Measurements from ENCODE around the gene ANXA7.
"Not testable (repeated sequence)": the region's sequence is repeated elsewhere in the genome, so short reads cannot be mapped to it uniquely, and the experiment has no call there.

Gene ANXA7

GRCh38 chr10:73408061-73408460 is 5.8 kb downstream of the ANXA7 start:
- no peak for DNase-seq (ENCODE audit: low read depth, low spot score)

DNA sequence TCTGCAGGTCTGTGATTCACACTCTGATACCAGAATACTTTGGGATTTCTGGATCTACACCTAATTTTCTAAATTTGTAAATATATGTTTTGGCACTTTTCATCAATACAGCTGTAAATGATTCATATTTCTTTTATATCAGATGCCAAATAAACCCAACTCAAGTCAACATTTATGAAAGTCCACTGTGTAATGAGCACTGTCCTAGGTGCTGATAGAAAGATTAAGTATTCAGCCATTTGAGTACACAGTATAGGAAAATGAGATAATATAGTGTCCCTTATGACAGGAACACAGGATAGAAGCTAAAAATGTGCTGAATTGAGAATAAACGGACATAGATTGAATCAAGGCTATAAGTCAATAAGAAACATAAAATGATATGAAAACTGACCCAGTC is 6.4 kb downstream of the ANXA7 start:
- DNase-seq (ENCODE audit: low read depth, low spot score), result no peak

GRCh38 chr10:73406846-73407245 is 7.0 kb downstream of the ANXA7 start:
- DNase-seq (ENCODE audit: low read depth, low spot score), result no peak

DNA sequence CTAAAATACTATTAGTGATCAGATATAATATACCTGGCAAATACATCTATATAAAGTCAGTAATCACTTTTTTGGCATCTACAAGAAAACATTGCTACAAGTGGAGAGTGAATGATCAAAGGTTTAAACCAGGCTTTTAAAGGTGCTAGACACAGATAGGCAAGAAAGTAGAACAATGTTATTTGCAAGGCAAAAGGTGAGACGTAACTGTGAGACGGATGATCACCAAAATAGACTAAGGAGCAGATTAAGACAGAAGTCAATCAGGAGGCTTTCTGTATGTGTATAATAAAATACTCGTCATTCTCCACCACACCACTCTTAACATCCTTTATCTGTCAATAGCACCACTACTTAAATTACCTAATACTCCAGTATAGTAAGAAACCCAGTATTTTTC is 8.3 kb downstream of the ANXA7 start:
- DNase-seq (ENCODE audit: low read depth, low spot score), result no peak

DNA sequence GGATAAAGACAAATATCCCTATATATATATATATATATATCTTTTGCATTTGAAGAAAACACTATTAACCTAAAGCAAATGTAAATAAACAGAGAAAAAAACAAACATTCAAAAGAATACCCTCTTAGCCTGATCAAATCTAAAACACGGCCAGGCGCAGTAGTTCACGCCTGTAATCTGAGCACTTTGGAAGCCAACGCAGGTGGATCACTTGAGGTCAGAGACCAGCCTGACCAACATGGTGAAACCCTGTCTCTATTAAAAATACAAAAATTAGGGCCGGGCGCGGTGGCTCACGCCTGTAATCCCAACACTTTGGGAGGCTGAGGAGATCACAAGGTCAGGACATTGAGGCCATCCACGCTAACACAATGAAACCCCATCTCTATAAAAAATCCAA is 9.2 kb downstream of the ANXA7 start:
- DNase-seq (ENCODE audit: low read depth, low spot score), result no peak

DNA sequence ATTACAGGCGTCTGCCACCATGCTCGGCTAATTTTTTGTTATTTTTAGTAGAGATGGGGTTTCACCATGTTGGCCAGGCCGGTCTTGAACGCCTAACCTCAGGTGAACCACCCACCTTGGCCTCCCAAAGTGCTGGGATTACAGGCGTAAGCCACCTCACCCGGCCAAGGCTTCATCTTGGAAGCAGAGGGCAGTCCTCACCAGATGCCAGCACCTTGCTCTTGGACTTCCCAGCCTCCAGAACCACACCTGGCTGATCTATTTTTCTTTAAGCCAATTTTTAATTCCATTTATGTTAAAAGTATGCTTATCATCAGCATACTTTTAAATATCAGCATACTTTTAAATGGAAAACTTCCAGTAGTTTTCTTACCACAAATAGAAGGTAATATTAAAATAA is 12.2 kb downstream of the ANXA7 start:
- no peak for DNase-seq (ENCODE audit: low read depth, low spot score)

GRCh38 chr10:73399063-73399462 is 14.8 kb downstream of the ANXA7 start:
- DNase-seq (ENCODE audit: low read depth, low spot score), result no peak

DNA sequence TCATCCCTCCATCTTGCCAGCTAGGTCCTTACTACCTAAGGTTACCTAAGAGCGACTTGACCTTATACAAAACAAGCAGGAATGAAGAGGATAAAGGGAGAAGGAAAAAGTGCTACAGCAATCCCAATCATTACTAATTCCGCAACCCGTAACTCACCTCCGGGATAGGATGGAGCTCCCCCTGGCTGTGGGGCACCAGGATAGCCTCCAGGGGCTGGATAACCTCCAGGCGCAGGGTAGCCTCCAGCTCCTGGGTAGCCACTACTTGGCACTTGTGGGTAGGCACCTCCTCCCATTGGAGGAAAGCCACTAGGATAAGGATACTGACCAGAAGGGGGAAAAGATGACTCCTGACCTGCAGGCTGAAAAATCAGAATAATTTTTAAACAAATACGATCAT is 15.8 kb downstream of the ANXA7 start:
- peak; percentile 22 for DNase-seq (ENCODE audit: low read depth, low spot score)

DNA sequence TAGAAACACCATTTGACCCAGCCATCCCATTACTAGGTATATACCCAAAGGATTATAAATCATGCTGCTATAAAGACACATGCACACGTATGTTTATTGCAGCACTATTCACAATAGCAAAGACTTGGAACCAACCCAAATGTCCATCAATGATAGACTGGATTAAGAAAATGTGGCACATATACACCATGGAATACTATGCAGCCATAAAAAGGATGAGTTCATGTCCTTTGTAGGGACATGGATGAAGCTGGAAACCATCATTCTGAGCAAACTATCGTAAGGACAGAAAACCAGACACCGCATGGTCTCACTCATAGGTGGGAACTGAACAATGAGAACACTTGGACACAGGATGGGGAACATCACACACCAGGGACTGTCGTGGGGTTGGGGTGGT is 19.5 kb downstream of the ANXA7 start:
- DNase-seq (ENCODE audit: low read depth, low spot score), result not testable (repeated sequence)

DNA sequence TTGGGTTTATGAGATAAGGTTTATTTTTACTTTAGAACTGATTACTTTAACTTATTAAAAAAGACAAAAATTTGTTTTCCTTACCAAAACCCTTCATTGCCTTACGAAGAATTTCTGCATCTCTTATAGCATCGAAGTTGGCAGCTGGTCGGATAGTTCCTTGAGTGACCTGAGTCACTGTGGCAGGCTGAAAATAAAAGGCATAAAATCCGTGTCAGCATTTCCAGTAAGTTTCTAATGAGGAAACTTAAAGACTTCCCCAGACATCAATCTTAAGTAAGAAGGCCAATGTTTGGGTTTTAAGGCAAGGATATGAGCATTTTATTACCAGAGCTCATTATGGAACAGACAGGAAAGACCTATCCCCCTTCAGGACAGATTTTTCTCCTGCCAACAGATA is 25.6 kb downstream of the ANXA7 start:
- no peak for DNase-seq (ENCODE audit: low read depth, low spot score)

DNA sequence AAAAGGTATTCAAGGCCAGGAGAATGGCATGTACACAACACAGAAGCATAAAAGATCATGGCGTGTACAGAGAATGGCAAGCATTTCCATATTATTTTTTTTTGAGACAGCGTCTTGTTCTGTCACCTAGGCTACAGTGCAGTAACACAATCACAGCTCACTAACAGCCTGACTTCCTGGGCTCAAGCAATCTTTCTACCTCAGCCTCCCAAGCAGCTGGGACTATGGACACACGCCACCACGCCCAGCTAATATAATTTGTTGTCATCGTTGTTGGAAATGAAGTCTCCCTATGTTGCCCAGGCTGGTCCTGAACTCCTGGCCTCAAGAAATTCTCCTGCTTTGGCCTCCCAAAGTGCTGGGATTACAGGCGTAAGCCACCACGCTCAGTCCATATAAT is 27.3 kb downstream of the ANXA7 start:
- no peak for DNase-seq (ENCODE audit: low read depth, low spot score)

DNA sequence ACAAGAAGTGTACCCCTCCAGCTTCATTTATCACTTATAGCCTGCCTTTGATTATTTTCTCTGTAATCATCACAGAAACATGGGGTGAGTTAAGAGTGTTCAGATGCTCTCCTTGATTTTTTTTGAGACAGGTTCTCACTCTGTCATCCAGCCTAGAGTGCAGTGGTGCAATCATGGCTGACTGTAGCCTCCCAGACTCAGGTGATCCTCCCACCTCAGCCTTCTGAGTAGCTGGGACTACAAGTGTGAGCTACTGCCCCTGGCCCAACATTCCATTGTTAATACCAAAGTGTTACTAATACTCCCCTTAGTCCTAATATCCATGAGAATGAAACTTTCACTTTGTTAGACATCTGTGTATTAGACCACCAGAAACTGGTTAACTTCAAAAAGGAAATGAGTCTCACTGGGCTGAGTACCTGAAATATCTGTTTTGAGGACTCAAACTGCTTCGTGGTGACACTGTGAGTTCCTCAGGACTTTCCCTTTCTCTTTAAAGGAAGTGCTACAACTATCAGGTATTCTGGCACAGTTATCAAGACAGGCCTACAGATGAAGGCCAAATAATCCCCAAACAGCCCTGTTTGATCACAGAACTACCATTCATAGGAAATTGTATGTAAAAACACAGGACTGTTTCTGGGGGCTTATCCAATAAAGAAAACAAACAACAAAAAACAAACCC is 34.7 kb downstream of the ANXA7 start:
- DNase-seq (ENCODE audit: low read depth, low spot score), result no peak

DNA sequence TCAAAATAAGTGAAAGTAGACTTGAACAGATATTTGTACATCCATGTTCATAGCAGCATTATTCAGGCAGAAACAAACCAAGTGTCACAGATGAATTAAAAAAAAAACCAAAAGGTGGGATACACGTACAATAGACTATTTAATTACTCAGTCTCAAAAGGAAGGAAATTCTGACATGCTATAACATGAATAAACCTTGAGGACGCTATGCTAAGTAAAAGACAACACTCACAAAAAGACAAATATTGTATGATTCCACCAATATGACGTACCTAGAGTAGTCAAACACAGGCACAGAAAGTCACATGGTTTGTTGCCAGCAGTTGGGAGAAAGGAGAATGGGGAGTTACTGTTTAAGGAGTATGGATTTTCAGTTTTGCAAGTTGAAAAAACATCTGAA is 37.2 kb downstream of the ANXA7 start:
- no peak for DNase-seq (ENCODE audit: low read depth, low spot score)

DNA sequence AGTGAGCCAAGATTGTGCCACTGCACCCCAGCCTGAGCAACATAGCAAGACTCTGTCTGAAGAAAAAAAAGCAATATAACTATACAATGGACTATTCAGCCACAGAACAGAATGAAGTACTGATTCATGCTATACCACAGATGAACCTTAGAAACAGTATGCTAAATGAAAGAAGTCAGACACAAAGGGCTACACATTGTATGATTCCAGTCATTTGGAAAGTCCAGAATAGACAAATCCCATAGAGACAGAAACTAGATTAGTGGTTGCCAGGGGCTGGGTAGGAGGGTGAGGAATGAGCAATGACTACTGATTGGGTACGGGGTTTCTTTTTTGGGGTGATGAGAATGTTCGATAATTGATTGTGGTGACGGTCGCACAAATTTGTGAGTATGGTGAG is 45.6 kb downstream of the ANXA7 start:
- DNase-seq (ENCODE audit: low read depth, low spot score), result no peak

DNA sequence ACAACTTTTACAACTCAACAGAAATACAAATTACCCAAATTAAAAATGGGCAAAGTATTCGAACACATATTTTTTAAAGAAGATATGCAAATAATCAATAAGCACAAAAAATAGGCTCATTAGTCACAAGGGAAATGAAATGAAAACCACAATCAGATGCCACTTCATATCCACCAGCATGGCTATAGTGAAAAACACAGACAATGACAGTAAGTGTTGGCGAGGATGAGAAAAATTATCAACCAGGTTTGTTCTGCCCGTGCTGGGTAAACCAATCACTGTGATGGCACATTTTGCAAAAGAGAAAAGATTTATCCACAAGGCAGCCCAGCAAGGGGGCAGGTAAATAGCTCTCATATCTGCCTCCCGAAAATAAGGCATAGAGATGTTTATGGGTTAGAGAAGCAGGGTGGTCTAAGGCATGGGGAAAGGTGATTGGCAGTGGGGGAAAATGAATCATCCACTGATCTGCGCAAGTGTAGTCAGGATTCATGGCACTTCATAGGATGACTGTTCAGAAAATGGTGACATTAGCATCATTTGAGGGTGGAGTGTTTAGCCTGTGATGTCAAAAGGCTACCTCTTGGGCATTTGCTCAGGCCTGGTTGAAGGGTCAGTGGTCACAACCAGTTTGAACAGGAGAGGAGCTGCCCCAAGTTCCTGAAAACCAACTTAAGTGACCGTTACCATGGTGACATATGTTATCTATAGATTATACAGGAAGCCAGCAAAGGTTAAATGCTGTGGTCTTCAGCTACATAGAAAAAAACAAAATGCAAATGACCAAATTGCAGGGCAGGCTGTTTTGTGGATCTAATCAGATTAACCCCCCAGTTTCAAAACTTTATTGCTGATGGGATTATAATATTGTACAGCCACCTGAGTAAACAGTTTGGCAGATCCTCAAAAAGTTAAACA is 47.2 kb downstream of the ANXA7 start:
- DNase-seq (ENCODE audit: low read depth, low spot score), result no peak

GRCh38 chr10:73364964-73365363 is 48.9 kb downstream of the ANXA7 start:
- no peak for DNase-seq (ENCODE audit: low read depth, low spot score)

- no peak for DNase-seq (ENCODE audit: low read depth, low spot score)
Observed at GRCh38 chr10:73359492-73359891, 54.4 kb downstream of the ANXA7 start.

DNA sequence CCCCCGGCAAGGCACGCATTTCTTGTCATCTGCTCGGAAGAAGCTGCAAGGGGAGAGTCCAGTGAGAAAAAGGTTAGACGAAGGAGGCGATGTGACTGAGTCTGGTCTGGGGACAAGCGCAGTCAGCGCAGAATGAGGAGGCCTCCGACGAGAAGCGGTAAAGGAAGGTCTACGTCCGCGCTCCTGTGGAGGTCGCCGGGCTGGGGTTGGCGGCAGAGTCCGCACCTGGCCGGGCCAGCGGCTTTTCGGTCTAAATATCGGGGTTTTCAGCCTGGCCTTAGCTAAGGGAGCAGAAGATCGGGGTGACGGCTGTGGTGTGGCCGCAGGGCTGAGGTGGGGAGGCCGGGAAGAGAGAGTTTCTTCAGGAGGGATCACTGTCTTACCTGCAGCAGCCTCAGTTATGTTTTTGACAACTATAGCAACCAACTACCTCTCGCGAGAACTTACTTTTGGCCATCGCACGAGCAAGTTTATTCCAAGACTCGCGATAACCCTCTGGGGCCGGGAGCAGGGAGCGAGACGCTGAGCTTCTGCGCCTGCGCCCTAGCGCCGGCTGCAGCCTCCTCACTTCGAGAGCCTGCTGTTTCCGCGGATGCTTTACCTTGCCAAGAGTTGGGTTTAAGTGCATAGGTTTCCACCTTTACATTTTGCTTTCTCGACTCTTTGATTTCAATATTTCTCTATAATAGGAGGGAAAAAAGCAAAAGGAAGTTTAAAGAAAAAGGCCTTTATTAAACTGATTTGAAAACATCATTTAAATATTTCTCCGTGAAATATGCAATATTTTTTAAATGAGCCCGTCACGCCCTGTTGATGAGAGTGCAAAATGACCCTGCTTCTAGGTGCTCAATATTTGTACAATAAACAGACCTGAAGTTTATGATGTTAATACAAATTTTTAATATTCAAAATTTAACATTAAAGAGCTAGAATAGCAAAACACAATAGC is 55.3 kb downstream of the ANXA7 start, which contains the start of gene CFAP70:
Gene CFAP70, minus strand, starts transcription at position 534 of the 949 bp plus-strand sequence. CDS start 4,068 bp downstream, outside the sequence.
- DNase-seq (ENCODE audit: low read depth, low spot score), result peak; percentile 97

DNA sequence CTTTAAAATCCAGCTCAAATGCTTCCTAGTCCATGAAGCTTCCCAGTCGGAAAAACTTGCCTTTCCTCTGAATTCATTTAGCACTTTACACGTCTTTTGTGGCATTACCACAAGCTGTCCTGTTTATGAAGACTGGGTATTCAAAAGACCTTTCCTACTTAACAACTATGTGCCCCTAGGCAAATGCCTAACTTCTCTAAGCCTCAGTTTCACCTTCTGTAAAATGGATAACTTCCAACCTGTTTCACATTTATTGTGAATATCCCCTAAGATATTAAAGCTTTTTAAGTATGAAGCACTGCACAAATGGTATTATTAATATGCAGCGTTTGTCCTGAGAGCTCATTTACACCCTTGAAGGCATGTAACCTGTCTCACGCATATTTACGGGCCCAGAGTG is 56.0 kb downstream of the ANXA7 start:
- no peak for DNase-seq (ENCODE audit: low read depth, low spot score)

GRCh38 chr10:73357166-73357565 is 56.7 kb downstream of the ANXA7 start:
- DNase-seq (ENCODE audit: low read depth, low spot score), result no peak

DNA sequence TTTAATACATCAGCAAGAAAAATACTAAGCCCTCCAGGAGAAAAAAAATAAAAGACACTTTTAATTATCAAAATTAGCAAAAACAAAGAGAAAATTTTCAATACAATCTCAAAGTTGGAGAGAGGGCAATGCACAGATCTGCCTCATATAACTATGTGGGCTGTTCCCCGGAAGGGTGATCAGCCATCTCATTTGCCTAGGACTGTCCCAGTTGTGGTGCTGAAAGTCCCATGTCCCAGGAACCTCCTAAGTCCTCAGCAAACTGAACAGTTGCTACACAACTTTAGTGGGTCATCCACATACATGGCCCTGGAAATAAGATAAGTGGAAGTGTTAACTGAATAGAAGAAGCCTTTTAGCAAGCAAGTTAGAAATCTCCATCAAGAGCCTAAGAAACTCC is 69.6 kb downstream of the ANXA7 start:
- no peak for DNase-seq (ENCODE audit: low read depth, low spot score)

DNA sequence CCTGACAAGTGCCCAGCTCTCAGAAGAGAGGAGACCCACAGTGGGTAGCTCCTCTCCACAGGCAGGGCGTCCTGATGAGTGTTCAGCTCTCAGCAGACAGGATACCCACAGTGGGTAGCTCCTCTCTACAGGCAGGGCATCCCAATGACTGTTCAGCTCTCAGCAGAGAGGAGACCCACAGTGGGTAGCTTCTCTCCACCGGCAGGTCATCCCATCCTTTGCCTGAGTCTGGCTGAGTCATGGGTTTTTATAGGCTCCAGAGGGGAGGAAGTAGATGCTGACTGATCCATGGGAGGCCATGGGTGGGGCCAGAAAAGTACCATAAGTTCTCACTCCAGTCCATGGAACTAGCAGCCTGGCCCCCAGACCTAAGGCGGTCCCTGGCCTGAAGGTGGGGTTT is 73.7 kb downstream of the ANXA7 start:
- no peak for DNase-seq (ENCODE audit: low read depth, low spot score)

Data from ELF-1 (cell line).